Measurements from ENCODE around the gene SF1.

DNA sequence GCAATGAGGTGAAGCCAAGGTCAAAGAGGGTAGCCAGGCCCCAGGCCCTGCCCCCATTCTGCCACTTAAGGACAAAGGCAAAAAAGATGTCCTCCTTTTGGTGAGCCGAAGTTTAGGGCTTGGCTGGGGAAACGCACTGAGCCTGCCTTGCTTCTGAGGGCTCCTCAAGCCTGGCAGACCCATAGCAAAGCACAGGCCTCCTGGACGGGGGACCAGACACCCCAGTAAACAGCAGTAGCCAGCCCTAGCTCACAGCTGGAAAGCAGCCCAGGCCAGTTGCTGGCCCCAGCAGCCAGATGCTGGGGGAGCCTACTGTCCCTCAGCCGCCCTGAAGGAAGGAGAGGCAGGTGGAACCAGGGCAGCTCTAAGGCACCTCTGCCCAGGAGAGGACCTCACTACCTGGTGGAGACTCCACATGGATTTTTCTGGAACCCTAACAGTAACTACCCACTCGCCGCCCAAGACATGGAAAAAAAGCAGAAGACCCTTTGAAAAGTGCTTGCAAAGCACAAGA is 14.8 kb downstream of the SF1 start:
- TF ChIP-seq, protein P1, sequence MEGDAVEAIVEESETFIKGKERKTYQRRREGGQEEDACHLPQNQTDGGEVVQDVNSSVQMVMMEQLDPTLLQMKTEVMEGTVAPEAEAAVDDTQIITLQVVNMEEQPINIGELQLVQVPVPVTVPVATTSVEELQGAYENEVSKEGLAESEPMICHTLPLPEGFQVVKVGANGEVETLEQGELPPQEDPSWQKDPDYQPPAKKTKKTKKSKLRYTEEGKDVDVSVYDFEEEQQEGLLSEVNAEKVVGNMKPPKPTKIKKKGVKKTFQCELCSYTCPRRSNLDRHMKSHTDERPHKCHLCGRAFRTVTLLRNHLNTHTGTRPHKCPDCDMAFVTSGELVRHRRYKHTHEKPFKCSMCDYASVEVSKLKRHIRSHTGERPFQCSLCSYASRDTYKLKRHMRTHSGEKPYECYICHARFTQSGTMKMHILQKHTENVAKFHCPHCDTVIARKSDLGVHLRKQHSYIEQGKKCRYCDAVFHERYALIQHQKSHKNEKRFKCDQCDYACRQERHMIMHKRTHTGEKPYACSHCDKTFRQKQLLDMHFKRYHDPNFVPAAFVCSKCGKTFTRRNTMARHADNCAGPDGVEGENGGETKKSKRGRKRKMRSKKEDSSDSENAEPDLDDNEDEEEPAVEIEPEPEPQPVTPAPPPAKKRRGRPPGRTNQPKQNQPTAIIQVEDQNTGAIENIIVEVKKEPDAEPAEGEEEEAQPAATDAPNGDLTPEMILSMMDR (IDR thresholded peaks at IDR 0.05) = no peak
- TF ChIP-seq TEAD4 (IDR thresholded peaks at IDR 0.05; ENCODE audit: borderline replicate concordance, insufficient read depth) (no peak), RCOR1 (IDR thresholded peaks at IDR 0.05; ENCODE audit: low read length) (no peak), POLR2AphosphoS5 (IDR thresholded peaks at IDR 0.05; ENCODE audit: low read depth, low read length) (no peak; the same call in 1 of the 2 replicates), FOXJ3 (CRISPR knock-in tag; IDR thresholded peaks at IDR 0.05) (no peak), GABPA (IDR thresholded peaks at IDR 0.05; ENCODE audit: low read depth) (no peak), TAF1 (IDR thresholded peaks at IDR 0.05; ENCODE audit: borderline replicate concordance, low read depth, low read length) (no peak), FOSL2 (IDR thresholded peaks at IDR 0.05; ENCODE audit: borderline replicate concordance, low read depth) (no peak), JUND (IDR thresholded peaks at IDR 0.05) (no peak)
- TF ChIP-seq, protein P2, sequence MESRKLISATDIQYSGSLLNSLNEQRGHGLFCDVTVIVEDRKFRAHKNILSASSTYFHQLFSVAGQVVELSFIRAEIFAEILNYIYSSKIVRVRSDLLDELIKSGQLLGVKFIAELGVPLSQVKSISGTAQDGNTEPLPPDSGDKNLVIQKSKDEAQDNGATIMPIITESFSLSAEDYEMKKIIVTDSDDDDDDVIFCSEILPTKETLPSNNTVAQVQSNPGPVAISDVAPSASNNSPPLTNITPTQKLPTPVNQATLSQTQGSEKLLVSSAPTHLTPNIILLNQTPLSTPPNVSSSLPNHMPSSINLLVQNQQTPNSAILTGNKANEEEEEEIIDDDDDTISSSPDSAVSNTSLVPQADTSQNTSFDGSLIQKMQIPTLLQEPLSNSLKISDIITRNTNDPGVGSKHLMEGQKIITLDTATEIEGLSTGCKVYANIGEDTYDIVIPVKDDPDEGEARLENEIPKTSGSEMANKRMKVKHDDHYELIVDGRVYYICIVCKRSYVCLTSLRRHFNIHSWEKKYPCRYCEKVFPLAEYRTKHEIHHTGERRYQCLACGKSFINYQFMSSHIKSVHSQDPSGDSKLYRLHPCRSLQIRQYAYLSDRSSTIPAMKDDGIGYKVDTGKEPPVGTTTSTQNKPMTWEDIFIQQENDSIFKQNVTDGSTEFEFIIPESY (IDR thresholded peaks at IDR 0.05; ENCODE audit: borderline replicate concordance, low read depth) = no peak
- TF ChIP-seq, protein P3, sequence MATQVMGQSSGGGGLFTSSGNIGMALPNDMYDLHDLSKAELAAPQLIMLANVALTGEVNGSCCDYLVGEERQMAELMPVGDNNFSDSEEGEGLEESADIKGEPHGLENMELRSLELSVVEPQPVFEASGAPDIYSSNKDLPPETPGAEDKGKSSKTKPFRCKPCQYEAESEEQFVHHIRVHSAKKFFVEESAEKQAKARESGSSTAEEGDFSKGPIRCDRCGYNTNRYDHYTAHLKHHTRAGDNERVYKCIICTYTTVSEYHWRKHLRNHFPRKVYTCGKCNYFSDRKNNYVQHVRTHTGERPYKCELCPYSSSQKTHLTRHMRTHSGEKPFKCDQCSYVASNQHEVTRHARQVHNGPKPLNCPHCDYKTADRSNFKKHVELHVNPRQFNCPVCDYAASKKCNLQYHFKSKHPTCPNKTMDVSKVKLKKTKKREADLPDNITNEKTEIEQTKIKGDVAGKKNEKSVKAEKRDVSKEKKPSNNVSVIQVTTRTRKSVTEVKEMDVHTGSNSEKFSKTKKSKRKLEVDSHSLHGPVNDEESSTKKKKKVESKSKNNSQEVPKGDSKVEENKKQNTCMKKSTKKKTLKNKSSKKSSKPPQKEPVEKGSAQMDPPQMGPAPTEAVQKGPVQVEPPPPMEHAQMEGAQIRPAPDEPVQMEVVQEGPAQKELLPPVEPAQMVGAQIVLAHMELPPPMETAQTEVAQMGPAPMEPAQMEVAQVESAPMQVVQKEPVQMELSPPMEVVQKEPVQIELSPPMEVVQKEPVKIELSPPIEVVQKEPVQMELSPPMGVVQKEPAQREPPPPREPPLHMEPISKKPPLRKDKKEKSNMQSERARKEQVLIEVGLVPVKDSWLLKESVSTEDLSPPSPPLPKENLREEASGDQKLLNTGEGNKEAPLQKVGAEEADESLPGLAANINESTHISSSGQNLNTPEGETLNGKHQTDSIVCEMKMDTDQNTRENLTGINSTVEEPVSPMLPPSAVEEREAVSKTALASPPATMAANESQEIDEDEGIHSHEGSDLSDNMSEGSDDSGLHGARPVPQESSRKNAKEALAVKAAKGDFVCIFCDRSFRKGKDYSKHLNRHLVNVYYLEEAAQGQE (IDR thresholded peaks at IDR 0.05; ENCODE audit: low read depth, low read length) = no peak

Data from SK-N-SH (cell line).